ENCODE measurements around the gene KRT81. TPM values are rescaled to one million over a fixed set of nuclear protein-coding genes. Genes with fewer than 3 reads are reported as not detected.

Gene KRT81
- polyA plus RNA-seq, 3 donors, result not detected

DNA sequence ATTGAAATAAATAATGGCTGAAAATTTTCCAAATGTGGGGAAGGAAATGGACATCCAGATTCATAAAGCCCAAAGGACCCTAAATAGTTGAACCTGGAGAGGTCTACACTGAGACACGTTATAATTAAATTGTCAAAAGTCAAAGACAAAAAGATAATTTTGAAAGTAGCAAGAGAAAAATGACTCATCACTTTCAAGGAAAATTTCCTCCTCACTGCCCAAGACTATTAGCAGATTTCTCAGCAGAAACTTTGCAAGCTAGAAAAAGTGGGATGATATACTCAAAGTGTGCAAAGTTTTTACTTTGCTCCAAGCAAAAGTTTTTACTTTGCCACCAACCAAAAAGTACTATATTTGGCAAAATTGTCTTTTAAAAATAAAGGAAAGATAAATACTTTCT, 45.7 kb upstream of the KRT81 start:
- Histone ChIP-seq H3K27me3 (ENCODE audit: control insufficient read depth in 2 of 2, insufficient read depth in 2 of 2, low read length in 2 of 2) (peaks cover 0 to 2% of the 10 kb centered on the region in 2 donors), H3K9ac (ENCODE audit: insufficient read depth, low read length, poor library complexity, severe bottlenecking) (no peak overlapping the region), H3K36me3 (replicated peaks in 1 of 2; ENCODE audit: control insufficient read depth in 1 of 2, insufficient read depth in 2 of 2, low read length in 2 of 2) (no peaks in the 10 kb centered on the region), H3K4me2 (replicated peaks; ENCODE audit: extremely low read depth, low read length, poor library complexity, severe bottlenecking) (no peak overlapping the region), H3K4me3 (replicated peaks in 1 of 3; ENCODE audit: low read depth in 2 of 3, low read length in 3 of 3) (no peak overlapping the region), H3K9me3 (replicated peaks in 1 of 2; ENCODE audit: control insufficient read depth in 1 of 2, insufficient read depth in 1 of 2, low read length in 2 of 2) (no peaks in the 10 kb centered on the region), H4K20me1 (ENCODE audit: insufficient read depth, low read length) (no peaks in the 10 kb centered on the region), H3K79me2 (ENCODE audit: insufficient read depth, low read length) (no peaks in the 10 kb centered on the region), H3K27ac (ENCODE audit: low read depth in 1 of 2, low read length in 2 of 2) (no peak overlapping the region), H2AFZ (ENCODE audit: insufficient read depth, low read depth, low read length, poor library complexity, severe bottlenecking) (no peak overlapping the region), H3K4me1 (ENCODE audit: control insufficient read depth in 1 of 2, insufficient read depth in 2 of 2, low read length in 2 of 2) (no peaks in the 10 kb centered on the region)
- WGBS (ENCODE audit: insufficient coverage), result no CpG with 5 or more reads among the region's 1 CpG
- Mint-ChIP-seq H3K27ac (no peak overlapping the region), H3K4me3 (no peak overlapping the region), H3K9me3 (peaks cover 0 to 6% (median 4%) of the 10 kb centered on the region in 7 donors), H3K36me3 (no peaks in the 10 kb centered on the region), H3K27me3 (ENCODE audit: low read depth in 3 of 3) (peaks cover 0 to 7% (median 6%) of the 10 kb centered on the region in 3 donors), H3K4me1 (no peaks in the 10 kb centered on the region)
- intact Hi-C loops (cut with micrococcal nuclease), result no loop called here
- no peak for DNase-seq
- TF ChIP-seq, protein P1, sequence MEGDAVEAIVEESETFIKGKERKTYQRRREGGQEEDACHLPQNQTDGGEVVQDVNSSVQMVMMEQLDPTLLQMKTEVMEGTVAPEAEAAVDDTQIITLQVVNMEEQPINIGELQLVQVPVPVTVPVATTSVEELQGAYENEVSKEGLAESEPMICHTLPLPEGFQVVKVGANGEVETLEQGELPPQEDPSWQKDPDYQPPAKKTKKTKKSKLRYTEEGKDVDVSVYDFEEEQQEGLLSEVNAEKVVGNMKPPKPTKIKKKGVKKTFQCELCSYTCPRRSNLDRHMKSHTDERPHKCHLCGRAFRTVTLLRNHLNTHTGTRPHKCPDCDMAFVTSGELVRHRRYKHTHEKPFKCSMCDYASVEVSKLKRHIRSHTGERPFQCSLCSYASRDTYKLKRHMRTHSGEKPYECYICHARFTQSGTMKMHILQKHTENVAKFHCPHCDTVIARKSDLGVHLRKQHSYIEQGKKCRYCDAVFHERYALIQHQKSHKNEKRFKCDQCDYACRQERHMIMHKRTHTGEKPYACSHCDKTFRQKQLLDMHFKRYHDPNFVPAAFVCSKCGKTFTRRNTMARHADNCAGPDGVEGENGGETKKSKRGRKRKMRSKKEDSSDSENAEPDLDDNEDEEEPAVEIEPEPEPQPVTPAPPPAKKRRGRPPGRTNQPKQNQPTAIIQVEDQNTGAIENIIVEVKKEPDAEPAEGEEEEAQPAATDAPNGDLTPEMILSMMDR (IDR thresholded peaks at IDR 0.05), result no peak

DNA sequence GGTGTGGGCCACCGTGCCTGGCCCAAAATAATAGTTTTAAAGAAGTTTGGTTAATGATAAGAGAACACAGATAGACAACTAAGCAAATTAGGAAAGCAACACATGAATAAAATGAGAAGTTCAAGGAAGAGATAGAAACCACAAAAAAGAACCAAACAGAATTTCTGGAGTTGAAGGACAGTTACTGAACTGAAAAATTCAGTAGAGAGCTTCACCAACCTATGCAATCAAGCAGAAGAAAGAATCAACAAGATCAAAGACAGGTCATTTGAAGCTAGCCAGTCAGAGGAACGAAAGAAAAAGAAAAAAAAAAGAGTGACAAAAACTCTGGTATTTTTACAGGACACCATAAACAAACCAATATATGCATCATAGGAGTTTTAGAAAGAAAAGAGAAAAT, 45.3 kb upstream of the KRT81 start:
- no peak overlapping the region for H3K4me3 Mint-ChIP-seq
- peaks cover 0 to 6% (median 4%) of the 10 kb centered on the region in 7 donors for H3K9me3 Mint-ChIP-seq
- WGBS (ENCODE audit: insufficient coverage), result no CpG with 5 or more reads among the region's 2 CpGs
- Histone ChIP-seq H3K4me3 (replicated peaks in 1 of 3; ENCODE audit: low read depth in 2 of 3, low read length in 3 of 3) (no peak overlapping the region), H3K79me2 (ENCODE audit: insufficient read depth, low read length) (no peaks in the 10 kb centered on the region), H4K20me1 (ENCODE audit: insufficient read depth, low read length) (no peaks in the 10 kb centered on the region), H2AFZ (ENCODE audit: insufficient read depth, low read depth, low read length, poor library complexity, severe bottlenecking) (no peak overlapping the region), H3K27me3 (ENCODE audit: control insufficient read depth in 2 of 2, insufficient read depth in 2 of 2, low read length in 2 of 2) (peaks cover 0 to 2% of the 10 kb centered on the region in 2 donors), H3K9me3 (replicated peaks in 1 of 2; ENCODE audit: control insufficient read depth in 1 of 2, insufficient read depth in 1 of 2, low read length in 2 of 2) (no peaks in the 10 kb centered on the region), H3K27ac (ENCODE audit: low read depth in 1 of 2, low read length in 2 of 2) (no peak overlapping the region), H3K4me2 (replicated peaks; ENCODE audit: extremely low read depth, low read length, poor library complexity, severe bottlenecking) (no peak overlapping the region), H3K9ac (ENCODE audit: insufficient read depth, low read length, poor library complexity, severe bottlenecking) (no peak overlapping the region), H3K36me3 (replicated peaks in 1 of 2; ENCODE audit: control insufficient read depth in 1 of 2, insufficient read depth in 2 of 2, low read length in 2 of 2) (no peaks in the 10 kb centered on the region), H3K4me1 (ENCODE audit: control insufficient read depth in 1 of 2, insufficient read depth in 2 of 2, low read length in 2 of 2) (no peaks in the 10 kb centered on the region)
- TF ChIP-seq, protein P1 (IDR thresholded peaks at IDR 0.05), result no peak
- intact Hi-C loops (cut with micrococcal nuclease), result no loop called here
- DNase-seq, result no peak
- no peaks in the 10 kb centered on the region for H3K36me3 Mint-ChIP-seq
- no peaks in the 10 kb centered on the region for H3K4me1 Mint-ChIP-seq
- H3K27me3 Mint-ChIP-seq (ENCODE audit: low read depth in 3 of 3), result peaks cover 2 to 8% (median 6%) of the 10 kb centered on the region in 3 donors
- no peak overlapping the region for H3K27ac Mint-ChIP-seq

Measured in CD14-positive monocyte (primary cell).